K562 (cell line): Measurements from ENCODE around the gene TMEM38B. TPM values are rescaled to one million over a fixed set of nuclear protein-coding genes. Genes with fewer than 3 reads are reported as not detected.

Experiments used
- ARID3A ChIP-seq: IDR thresholded peaks from 2 replicates; pipeline ENCODE4 v1.6.1; 2012; ENCODE audit warnings: low read depth, low read length, improper control_type of control experiment, borderline replicate concordance
- E2F4 ChIP-seq: sonication (generic); formaldehyde crosslinking; IDR thresholded peaks from 2 replicates; pipeline ENCODE4 v1.8.0; 2022; ENCODE audit warnings: mild to moderate bottlenecking, low read depth, missing genetic modification reagents
- FIP1L1 ChIP-seq: fragments of 200-400 bp; formaldehyde crosslinking; IDR thresholded peaks from 2 replicates; pipeline ENCODE4 v1.6.1; 2018; ENCODE audit warnings: mild to moderate bottlenecking, low read depth, low read length; ENCODE audit not compliant: poor library complexity, severe bottlenecking
- HDGF ChIP-seq: fragments of 450-650 bp; IDR thresholded peaks from 2 replicates; pipeline ENCODE4 v1.6.1; 2016
- KLF1 ChIP-seq: fragments of 450-650 bp; IDR thresholded peaks from 2 replicates; pipeline ENCODE4 v1.6.1; 2016; ENCODE audit warnings: missing genetic modification characterization, missing compliant biosample characterization
- MAFF ChIP-seq: IDR thresholded peaks from 2 replicates; pipeline ENCODE4 v1.6.1; 2012; ENCODE audit warnings: low read length, improper control_type of control experiment
- MECOM ChIP-seq: fragments of 250-450 bp; sonication (Bioruptor Pico); IDR thresholded peaks from 2 replicates; pipeline ENCODE4 v1.8.0; 2022; ENCODE audit warnings: inconsistent platforms
- MEIS2 ChIP-seq: fragments of 450-650 bp; IDR thresholded peaks from 2 replicates; pipeline ENCODE4 v1.6.1; 2014; ENCODE audit warnings: mild to moderate bottlenecking; ENCODE audit not compliant: partially characterized antibody
- MYNN ChIP-seq, 2 experiments: sonication (generic); formaldehyde crosslinking in 1 of 2; IDR thresholded peaks; 2 replicates each; pipeline versions ENCODE4 v1.5.0 to v1.6.1; 2016 to 2020; ENCODE audit warnings: antibody characterized with exemption in 1 of 2, missing genetic modification reagents in 1 of 2
- PKNOX1 ChIP-seq: fragments of 450-650 bp; IDR thresholded peaks from 2 replicates; pipeline ENCODE4 v1.6.1; 2016
- RBM15 ChIP-seq: fragments of 200-400 bp; formaldehyde crosslinking; IDR thresholded peaks from 2 replicates; pipeline ENCODE4 v1.6.1; 2018; ENCODE audit warnings: mild to moderate bottlenecking, low read length, moderate library complexity; ENCODE audit not compliant: insufficient read depth
- RBM25 ChIP-seq: fragments of 200-400 bp; formaldehyde crosslinking; IDR thresholded peaks from 2 replicates; pipeline ENCODE4 v1.6.1; 2018; ENCODE audit warnings: low read length, low read depth, moderate library complexity; ENCODE audit not compliant: severe bottlenecking
- SUPT5H ChIP-seq: fragments of 450-650 bp; IDR thresholded peaks from 2 replicates; pipeline ENCODE4 v1.6.1; 2016
- TAF15 ChIP-seq: fragments of 200-400 bp; formaldehyde crosslinking; IDR thresholded peaks from 2 replicates; pipeline ENCODE4 v1.6.1; 2017; ENCODE audit warnings: mild to moderate bottlenecking, low read depth, low read length, moderate library complexity
- ZBTB12 ChIP-seq: fragments of 250-450 bp; sonication (Bioruptor Pico); IDR thresholded peaks from 2 replicates; pipeline ENCODE4 v1.4.0; 2020
- ZNF274 ChIP-seq: IDR thresholded peaks from 2 replicates; pipeline ENCODE4 v1.6.1; 2011; ENCODE audit warnings: low read depth, mild to moderate bottlenecking, low read length, moderate library complexity, borderline replicate concordance
- ZNF280A ChIP-seq: fragments of 450-650 bp; IDR thresholded peaks from 2 replicates; pipeline ENCODE4 v1.6.1; 2018; ENCODE audit warnings: mild to moderate bottlenecking, low read depth; ENCODE audit not compliant: partially characterized antibody
- ZNF316 ChIP-seq: fragments of 450-650 bp; IDR thresholded peaks from 2 replicates; pipeline ENCODE4 v1.6.1; 2016
- ZNF583 ChIP-seq: fragments of 250-450 bp; sonication (Bioruptor Pico); IDR thresholded peaks from 2 replicates; pipeline ENCODE4 v1.4.0; 2020
- ZNF740 ChIP-seq, 3 experiments: fragments of 200-800 bp in 1 of 3; sonication (Bioruptor generic) in 1 of 3; sonication (generic) in 1 of 3; formaldehyde crosslinking in 1 of 3; IDR thresholded peaks; 2 replicates each; pipeline versions ENCODE4 v1.6.1 to v1.8.0; 2016 to 2022; ENCODE audit warnings: mild to moderate bottlenecking in 2 of 3, missing compliant biosample characterization in 2 of 3, missing genetic modification characterization in 2 of 3, missing genetic modification reagents in 1 of 3
- polyA plus RNA-seq, 8 experiments: library from polyadenylated mRNA; depleted of rRNA in 4 of 8; stranded (reverse) in 5 of 8; unstranded in 3 of 8; fragments of >200 nt; fragmentation: Nextera tagmentation in 2 of 8; fragmentation: Illumina TruSeq in 1 of 8; extraction: Ambion mirVana in 2 of 8; extraction: Trizol in 1 of 8; gene quantifications; 2 replicates each; pipeline versions ENCODE4 v1.2.1 to v1.2.3, GENCODE V29; 2011 to 2014; ENCODE audit warnings: inconsistent platforms in 1 of 8, missing spikeins in 1 of 8
- total RNA-seq, 7 experiments: library from RNA; depleted of rRNA in 6 of 7; stranded (reverse); fragments of >200 nt in 6 of 7; fragmentation: Illumina TruSeq in 2 of 7; extraction: Trizol in 2 of 7; gene quantifications; 2 replicates each; pipeline versions ENCODE4 v1.2.1 to v1.2.3, GENCODE V29; 2011 to 2021; ENCODE audit warnings: low replicate concordance in 1 of 7

The TMEM38B gene
- total and polyA plus RNA-seq, 9 of the 15 experiments (the other 6 are each of a cell fraction or from before 2014, with no cell fraction given) = 26.0 to 57.5 (median 38.5) TPM

GRCh38 chr9:105647595-105648349, 46.6 kb upstream of the TMEM38B start (continued):
- TF ChIP-seq ARID3A (peak; percentile 93; the same call in 1 of the 2 replicates), MAFF (no peak), RBM15 (no peak), FIP1L1 (no peak), ZNF280A (no peak), KLF1 (tag) (peak; percentile 97), SUPT5H (no peak), ZNF740 (CRISPR knock-in tag; IDR thresholded peaks at IDR 0.05) (no peak), ZNF740 (tag; IDR thresholded peaks at IDR 0.05) (no peak), MYNN (IDR thresholded peaks at IDR 0.05) (peak; percentile 93), MYNN (CRISPR knock-in tag; IDR thresholded peaks at IDR 0.05) (no peak), RBM25 (no peak), MEIS2 (peak; percentile 89), E2F4 (CRISPR knock-in tag) (no peak), ZBTB12 (no peak), ZNF316 (no peak), HDGF (no peak), ZNF274 (no peak), ZNF583 (CRISPR knock-in tag) (no peak), TAF15 (no peak), PKNOX1 (0 out of 2 replicates have a peak, but pooled peaks have one; percentile 25), MECOM (CRISPR knock-in tag) (0 out of 2 replicates have a peak, but pooled peaks have one; percentile 3)
